B cell (primary cell): ENCODE data around the gene IGSF22. TPM values are rescaled to one million over a fixed set of nuclear protein-coding genes. Genes with fewer than 3 reads are reported as not detected.

ENCODE experiments used
- ATAC-seq: fragments of 200-7000 bp; cut with Tn5 transposase; one replicate; pipeline ENCODE4 v1.10.0; 2021; ENCODE audit warnings: low read depth, mild to moderate bottlenecking, moderate number of reproducible peaks, moderate library complexity
- CTCF ChIA-PET: fragments of 350-600 bp; sonication (Branson Sonifier 250); formaldehyde crosslinking; loops from one replicate; lab custom pipeline; 2021; ENCODE audit warnings: antibody characterized with exemption, inconsistent platforms; lab: Charles Lee
- POLR2A ChIA-PET: fragments of 350-600 bp; sonication (Branson Sonifier 250); formaldehyde crosslinking; loops from one replicate; lab custom pipeline; 2021; ENCODE audit warnings: antibody characterized with exemption; lab: Charles Lee
- DNase-seq: peaks from one replicate; pipeline ENCODE4 v3.0.0; 2013
- H2AFZ ChIP-seq: 2 replicates; pipeline ENCODE4 v1.6.1; 2012; ENCODE audit warnings: mild to moderate bottlenecking, low read depth, low read length; ENCODE audit not compliant: insufficient read depth, poor library complexity, severe bottlenecking
- H3K27ac ChIP-seq, 2 donors: 1 replicate in 1 of 2; 2 replicates in 1 of 2; pipeline ENCODE4 v1.5.1; 2012 to 2013; ENCODE audit warnings: low read length in 2 of 2, mild to moderate bottlenecking in 2 of 2, moderate library complexity in 1 of 2
- H3K27me3 ChIP-seq, 4 experiments: fragments of 200-600 bp in 1 of 4; sonication (generic) in 1 of 4; replicated peaks in 1 of 4; 1 replicate in 2 of 4; 2 replicates in 2 of 4; pipeline versions ENCODE4 v1.6.1 to v1.7.0; 2013 to 2016; ENCODE audit warnings: low read length in 3 of 4, mild to moderate bottlenecking in 2 of 4, mixed read lengths in 1 of 4, moderate library complexity in 1 of 4; ENCODE audit not compliant: insufficient read depth in 4 of 4, control insufficient read depth in 3 of 4; ENCODE audit errors: control extremely low read depth in 1 of 4
- H3K36me3 ChIP-seq, 2 experiments: replicated peaks in 1 of 2; 1 replicate in 1 of 2; 2 replicates in 1 of 2; pipeline versions ENCODE4 v1.6.1 to v1.7.1; 2013; ENCODE audit warnings: low read length in 1 of 2; ENCODE audit not compliant: insufficient read depth in 2 of 2, control insufficient read depth in 1 of 2; ENCODE audit errors: control extremely low read depth in 1 of 2, extremely low read depth in 1 of 2
- H3K4me1 ChIP-seq, 2 donors: fragments of 200-600 bp in 1 of 2; sonication (generic) in 1 of 2; 1 replicate in 1 of 2; 2 replicates in 1 of 2; pipeline versions ENCODE4 v1.5.1 to v1.6.1; 2013 to 2017; ENCODE audit warnings: low read length in 2 of 2; ENCODE audit not compliant: control insufficient read depth in 2 of 2, insufficient read depth in 2 of 2
- H3K4me2 ChIP-seq: replicated peaks from 2 replicates; pipeline ENCODE3; 2012; ENCODE audit warnings: mild to moderate bottlenecking, low read depth, low read length; ENCODE audit not compliant: poor library complexity, severe bottlenecking
- H3K4me3 ChIP-seq, 5 experiments: fragments of 200-600 bp in 1 of 5; sonication (generic) in 1 of 5; 1 replicate in 3 of 5; 2 replicates in 2 of 5; pipeline versions ENCODE4 v1.5.1 to v1.7.0; 2011 to 2016; ENCODE audit warnings: low read length in 4 of 5, mild to moderate bottlenecking in 4 of 5, low read depth in 2 of 5, control low read depth in 1 of 5, moderate library complexity in 1 of 5; ENCODE audit not compliant: insufficient read depth in 1 of 5; ENCODE audit errors: control extremely low read depth in 1 of 5, extremely low read depth in 1 of 5
- H3K79me2 ChIP-seq: fragments of 200-600 bp; sonication (generic); one replicate; pipeline ENCODE4 v1.6.0; 2016; ENCODE audit warnings: low read length; ENCODE audit not compliant: control insufficient read depth, insufficient read depth
- H3K9ac ChIP-seq: fragments of 200-600 bp; sonication (generic); 2 replicates; pipeline ENCODE4 v1.6.1; 2017; ENCODE audit warnings: mild to moderate bottlenecking, low read length, moderate library complexity
- H3K9me3 ChIP-seq, 3 donors: one replicate each; pipeline versions ENCODE4 v1.6.1 to v1.7.1; 2013; ENCODE audit warnings: low read length in 2 of 3; ENCODE audit not compliant: control insufficient read depth in 2 of 3, insufficient read depth in 1 of 3; ENCODE audit errors: control extremely low read depth in 1 of 3
- H4K20me1 ChIP-seq: 2 replicates; pipeline ENCODE4 v1.6.0; 2012; ENCODE audit warnings: mild to moderate bottlenecking, low read length; ENCODE audit not compliant: insufficient read depth, control insufficient read depth, poor library complexity, severe bottlenecking
- H3K27ac Mint-ChIP-seq: one replicate; pipeline ENCODE4 v1.8.0; 2021; ENCODE audit warnings: mixed read lengths
- H3K27me3 Mint-ChIP-seq: one replicate; pipeline ENCODE4 v1.8.0; 2021; ENCODE audit warnings: mixed read lengths
- H3K4me1 Mint-ChIP-seq: one replicate; pipeline ENCODE4 v1.8.0; 2021; ENCODE audit warnings: mixed read lengths
- H3K4me3 Mint-ChIP-seq: one replicate; pipeline ENCODE4 v1.8.0; 2021; ENCODE audit warnings: mixed read lengths
- H3K9me3 Mint-ChIP-seq: one replicate; pipeline ENCODE4 v1.8.0; 2022; ENCODE audit warnings: mixed read lengths; ENCODE audit not compliant: insufficient read depth
- EZH2 ChIP-seq: IDR thresholded peaks from 2 replicates; pipeline ENCODE4 v1.6.1; 2012; ENCODE audit warnings: borderline replicate concordance, low read depth, mild to moderate bottlenecking, moderate library complexity, low read length; ENCODE audit not compliant: insufficient read depth, poor library complexity, severe bottlenecking
- WGBS: methylation state at CpG from one replicate; pipeline ENCODE4 v1.1.5; 2013; ENCODE audit warnings: missing lambda C conversion rate; ENCODE audit not compliant: insufficient coverage; 5-methylcytosine and 5-hydroxymethylcytosine counted together
- intact Hi-C: fragments of 100-400 bp; cut with micrococcal nuclease; formaldehyde crosslinking; loops from one replicate; pipeline ENCODE4 v1.10.0; 2022
- polyA plus RNA-seq: library from polyadenylated mRNA; depleted of rRNA; stranded (reverse); fragments of >200 nt; gene quantifications from 2 replicates; pipeline ENCODE4 v1.2.3, GENCODE V29; 2012
- total RNA-seq, 2 donors: library from RNA; stranded (reverse); fragments of 120-200 nt in 1 of 2; gene quantifications; 1 replicate in 1 of 2; 2 replicates in 1 of 2; pipeline versions ENCODE4 v1.2.3 to v1.2.4, GENCODE V29; 2013 to 2022
- TF ChIP-seq, protein P1 (sequence below): fragments of 200-600 bp; IDR thresholded peaks from one replicate; pipeline ENCODE4 v1.8.0; 2022; ENCODE audit warnings: antibody characterized with exemption, mild to moderate bottlenecking

Gene IGSF22
- total and polyA plus RNA-seq, 2 donors (not counting 1 experiment from before 2014, with no cell fraction given), result 0.91 to 2.6 TPM

DNA sequence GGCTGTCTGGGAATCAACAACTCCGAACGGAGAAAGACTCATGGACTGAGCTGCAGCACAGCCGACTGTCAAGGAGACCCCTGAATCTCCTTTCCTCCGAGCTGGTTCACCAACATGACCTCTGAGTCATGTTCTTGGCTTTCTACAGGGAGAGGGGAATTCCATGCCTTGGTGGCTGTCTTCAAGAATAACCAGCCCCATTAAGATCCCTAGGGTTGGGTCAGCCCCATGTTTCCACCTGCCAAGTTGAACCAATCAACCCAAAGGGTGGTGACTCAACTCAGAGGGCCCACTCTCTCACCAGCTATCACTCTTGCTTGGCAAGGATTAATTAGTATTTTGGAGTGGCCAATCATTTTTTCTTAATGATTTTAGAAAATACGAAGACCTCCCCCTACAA lies 28.3 kb upstream of the IGSF22 start:
- ChIA-PET POLR2A (no interaction called here), CTCF (no interaction called here)
- H3K36me3 ChIP-seq, result no peaks in the 10 kb centered on the region
- H3K9ac ChIP-seq, result no peak overlapping the region
- H3K4me3 Mint-ChIP-seq, result no peak overlapping the region
- peaks cover 32% of the 10 kb centered on the region for H3K27me3 Mint-ChIP-seq
- H3K4me3 ChIP-seq, result no peak overlapping the region
- H2AFZ ChIP-seq, result no peak overlapping the region
- H3K4me1 ChIP-seq, result no peaks in the 10 kb centered on the region
- no peaks in the 10 kb centered on the region for H3K9me3 Mint-ChIP-seq
- H3K79me2 ChIP-seq, result no peaks in the 10 kb centered on the region
- H3K9me3 ChIP-seq, result no peaks in the 10 kb centered on the region
- 87% methylated on average over 4 of the region's 5 CpGs for WGBS
- H3K27ac Mint-ChIP-seq, result no peak overlapping the region
- no peaks in the 10 kb centered on the region for H3K4me1 Mint-ChIP-seq
- no peaks in the 10 kb centered on the region for H4K20me1 ChIP-seq
- H3K27me3 ChIP-seq, result peaks cover 0 to 16% (median 3%) of the 10 kb centered on the region in 4 experiments
- no peak overlapping the region for H3K27ac ChIP-seq
- intact Hi-C loops, result no loop called here
- TF ChIP-seq EZH2, result no peak
- TF ChIP-seq, protein P1, sequence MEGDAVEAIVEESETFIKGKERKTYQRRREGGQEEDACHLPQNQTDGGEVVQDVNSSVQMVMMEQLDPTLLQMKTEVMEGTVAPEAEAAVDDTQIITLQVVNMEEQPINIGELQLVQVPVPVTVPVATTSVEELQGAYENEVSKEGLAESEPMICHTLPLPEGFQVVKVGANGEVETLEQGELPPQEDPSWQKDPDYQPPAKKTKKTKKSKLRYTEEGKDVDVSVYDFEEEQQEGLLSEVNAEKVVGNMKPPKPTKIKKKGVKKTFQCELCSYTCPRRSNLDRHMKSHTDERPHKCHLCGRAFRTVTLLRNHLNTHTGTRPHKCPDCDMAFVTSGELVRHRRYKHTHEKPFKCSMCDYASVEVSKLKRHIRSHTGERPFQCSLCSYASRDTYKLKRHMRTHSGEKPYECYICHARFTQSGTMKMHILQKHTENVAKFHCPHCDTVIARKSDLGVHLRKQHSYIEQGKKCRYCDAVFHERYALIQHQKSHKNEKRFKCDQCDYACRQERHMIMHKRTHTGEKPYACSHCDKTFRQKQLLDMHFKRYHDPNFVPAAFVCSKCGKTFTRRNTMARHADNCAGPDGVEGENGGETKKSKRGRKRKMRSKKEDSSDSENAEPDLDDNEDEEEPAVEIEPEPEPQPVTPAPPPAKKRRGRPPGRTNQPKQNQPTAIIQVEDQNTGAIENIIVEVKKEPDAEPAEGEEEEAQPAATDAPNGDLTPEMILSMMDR, result no peak
- no peak overlapping the region for H3K4me2 ChIP-seq
- no peak for DNase-seq
- ATAC-seq, result no peak

DNA sequence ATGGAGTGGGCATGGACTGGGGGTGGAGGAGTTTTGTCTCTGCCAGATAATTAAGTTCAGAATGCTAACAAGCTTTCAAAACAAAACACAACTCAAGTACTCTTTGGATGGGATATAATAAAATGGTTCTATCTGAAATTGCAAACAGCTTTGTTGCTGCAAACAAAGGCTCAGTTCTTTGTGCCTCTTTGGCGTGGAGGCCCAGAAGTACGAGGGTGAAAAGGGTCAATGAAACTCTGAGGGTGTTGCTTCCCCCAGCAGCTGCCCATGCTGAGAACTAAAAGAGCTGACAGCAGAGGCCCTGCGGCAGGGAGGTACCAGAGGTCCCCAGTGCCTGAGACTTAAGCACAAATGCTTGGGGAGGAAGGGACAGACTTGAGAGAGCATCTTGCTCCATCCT lies 26.5 kb upstream of the IGSF22 start:
- H2AFZ ChIP-seq, result no peak overlapping the region
- peaks cover 0 to 16% (median 3%) of the 10 kb centered on the region in 4 experiments for H3K27me3 ChIP-seq
- Mint-ChIP-seq H3K27me3 (peaks cover 32% of the 10 kb centered on the region), H3K4me3 (no peak overlapping the region), H3K4me1 (no peaks in the 10 kb centered on the region), H3K9me3 (no peaks in the 10 kb centered on the region), H3K27ac (no peak overlapping the region)
- CTCF ChIA-PET, result interaction anchor here (1.2 kb wide), 1 partner anchor 14 kb away, joined by 3 read pairs; no protein-coding TSS in a partner anchor
- H3K9me3 ChIP-seq, result no peaks in the 10 kb centered on the region
- H3K79me2 ChIP-seq, result no peaks in the 10 kb centered on the region
- intact Hi-C loops, result no loop called here
- no peaks in the 10 kb centered on the region for H3K36me3 ChIP-seq
- ATAC-seq (no peak), DNase-seq (no peak)
- H4K20me1 ChIP-seq, result no peaks in the 10 kb centered on the region
- WGBS, result 68% methylated on average over 3 of the region's 3 CpGs
- no peaks in the 10 kb centered on the region for H3K4me1 ChIP-seq
- H3K4me2 ChIP-seq, result no peak overlapping the region
- H3K27ac ChIP-seq, result no peak overlapping the region
- no peak overlapping the region for H3K9ac ChIP-seq
- H3K4me3 ChIP-seq, result no peak overlapping the region
- POLR2A ChIA-PET, result no interaction called here
- TF ChIP-seq, protein P1, result no peak
- TF ChIP-seq EZH2, result no peak
